Endodermal cell (in vitro differentiated cells): Measurements from ENCODE around the gene ITGB1BP1. TPM values are rescaled to one million over a fixed set of nuclear protein-coding genes. Genes with fewer than 3 reads are reported as not detected.

Experiments used
- DNase-seq: peaks from one replicate; pipeline ENCODE4 v3.0.0-alpha.2; 2017
- H3K27ac ChIP-seq: 2 replicates; pipeline ENCODE4 v1.5.1; 2013; ENCODE audit warnings: mild to moderate bottlenecking, low read depth, low read length, moderate library complexity
- H3K27me3 ChIP-seq: 2 replicates; pipeline ENCODE4 v1.6.1; 2013; ENCODE audit warnings: mild to moderate bottlenecking, low read length, moderate library complexity; ENCODE audit not compliant: insufficient read depth, control insufficient read depth, poor library complexity, severe bottlenecking
- H3K36me3 ChIP-seq: 2 replicates; pipeline ENCODE4 v1.7.0; 2013; ENCODE audit warnings: mild to moderate bottlenecking, low read length, moderate library complexity; ENCODE audit not compliant: control insufficient read depth, insufficient read depth
- H3K4me1 ChIP-seq: one replicate; pipeline ENCODE4 v1.7.0; 2013; ENCODE audit warnings: low read length; ENCODE audit not compliant: control insufficient read depth, insufficient read depth
- H3K4me3 ChIP-seq: 2 replicates; pipeline ENCODE4 v1.5.1; 2013; ENCODE audit warnings: mild to moderate bottlenecking, low read length, moderate library complexity
- H3K9ac ChIP-seq: 2 replicates; pipeline ENCODE4 v1.6.1; 2013; ENCODE audit warnings: mild to moderate bottlenecking, low read length, moderate library complexity; ENCODE audit not compliant: poor library complexity, severe bottlenecking; ENCODE audit errors: extremely low read depth
- H3K9me3 ChIP-seq: 2 replicates; pipeline ENCODE4 v1.6.1; 2013; ENCODE audit warnings: mild to moderate bottlenecking, low read length, moderate library complexity; ENCODE audit not compliant: control insufficient read depth
- H3K27ac Mint-ChIP-seq: 2 replicates; pipeline ENCODE4 v1.8.0; 2020; ENCODE audit warnings: mixed read lengths
- H3K27me3 Mint-ChIP-seq: 2 replicates; pipeline ENCODE4 v1.8.0; 2021; ENCODE audit warnings: mild to moderate bottlenecking, mixed read lengths; ENCODE audit not compliant: insufficient read depth
- H3K36me3 Mint-ChIP-seq: 2 replicates; pipeline ENCODE4 v1.8.0; 2020; ENCODE audit warnings: low read depth, mixed read lengths
- H3K4me1 Mint-ChIP-seq: 2 replicates; pipeline ENCODE4 v1.8.0; 2020; ENCODE audit warnings: mixed read lengths
- H3K4me3 Mint-ChIP-seq: 2 replicates; pipeline ENCODE4 v1.8.0; 2020; ENCODE audit warnings: mild to moderate bottlenecking, moderate library complexity, mixed read lengths
- H3K9me3 Mint-ChIP-seq: 2 replicates; pipeline ENCODE4 v1.8.0; 2020; ENCODE audit warnings: mild to moderate bottlenecking, mixed read lengths
- WGBS, 2 experiments: methylation state at CpG; one replicate each; pipeline versions ENCODE4 v1.1.5 to v1.1.7; 2013; ENCODE audit warnings: missing lambda C conversion rate in 2 of 2, mixed read lengths in 1 of 2; ENCODE audit not compliant: insufficient coverage in 1 of 2, insufficient read length in 1 of 2; 5-methylcytosine and 5-hydroxymethylcytosine counted together
- total RNA-seq, 2 donors: library from RNA; stranded (reverse); fragmentation: NEBNext Ultra II Directional in 1 of 2; extraction: Animal tissue kit (Norgen Biotek cat#: 25700) in 1 of 2; gene quantifications; 2 replicates in 1 of 2; 3 replicates in 1 of 2; pipeline ENCODE4 v1.2.1, GENCODE V29; 2021
- TF ChIP-seq, protein P1 (sequence below): fragments of 200-600 bp; sonication (generic); conservative IDR thresholded peaks from 2 replicates; pipeline ENCODE4 v1.5.0; 2021; ENCODE audit warnings: antibody characterized with exemption, mild to moderate bottlenecking

The ITGB1BP1 gene
- total RNA-seq, 2 donors from 2014 or later: 34.9 to 58.9 TPM

DNA sequence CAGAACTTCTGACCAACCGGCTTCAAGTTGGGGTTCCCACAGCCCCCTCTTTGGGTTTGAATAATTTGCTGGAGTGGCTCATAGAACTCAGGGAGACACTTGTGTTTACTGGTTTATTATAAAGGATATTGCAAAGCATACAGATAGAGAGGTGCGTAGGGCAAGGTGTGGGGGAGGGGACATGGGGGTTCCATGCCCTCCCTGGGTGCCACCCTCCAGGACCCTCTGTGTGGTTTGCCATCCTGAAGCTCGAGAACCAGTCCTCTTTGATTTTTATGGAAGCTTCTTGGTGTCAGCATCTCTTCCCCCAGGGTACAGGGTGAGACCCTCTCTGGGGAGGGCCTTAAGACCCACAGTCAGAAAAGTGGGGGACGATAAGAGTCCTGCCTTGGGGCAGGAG, 38.8 kb downstream of the ITGB1BP1 start:
- no peak overlapping the region for H3K4me3 ChIP-seq
- 89 to 100% methylated on average over 2 to 4 of the region's 4 CpGs for WGBS, 2 experiments
- no peaks in the 10 kb centered on the region for H3K9me3 ChIP-seq
- peaks cover 4% of the 10 kb centered on the region for H3K36me3 Mint-ChIP-seq
- TF ChIP-seq, protein P1, sequence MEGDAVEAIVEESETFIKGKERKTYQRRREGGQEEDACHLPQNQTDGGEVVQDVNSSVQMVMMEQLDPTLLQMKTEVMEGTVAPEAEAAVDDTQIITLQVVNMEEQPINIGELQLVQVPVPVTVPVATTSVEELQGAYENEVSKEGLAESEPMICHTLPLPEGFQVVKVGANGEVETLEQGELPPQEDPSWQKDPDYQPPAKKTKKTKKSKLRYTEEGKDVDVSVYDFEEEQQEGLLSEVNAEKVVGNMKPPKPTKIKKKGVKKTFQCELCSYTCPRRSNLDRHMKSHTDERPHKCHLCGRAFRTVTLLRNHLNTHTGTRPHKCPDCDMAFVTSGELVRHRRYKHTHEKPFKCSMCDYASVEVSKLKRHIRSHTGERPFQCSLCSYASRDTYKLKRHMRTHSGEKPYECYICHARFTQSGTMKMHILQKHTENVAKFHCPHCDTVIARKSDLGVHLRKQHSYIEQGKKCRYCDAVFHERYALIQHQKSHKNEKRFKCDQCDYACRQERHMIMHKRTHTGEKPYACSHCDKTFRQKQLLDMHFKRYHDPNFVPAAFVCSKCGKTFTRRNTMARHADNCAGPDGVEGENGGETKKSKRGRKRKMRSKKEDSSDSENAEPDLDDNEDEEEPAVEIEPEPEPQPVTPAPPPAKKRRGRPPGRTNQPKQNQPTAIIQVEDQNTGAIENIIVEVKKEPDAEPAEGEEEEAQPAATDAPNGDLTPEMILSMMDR: no peak
- DNase-seq: no peak
- H3K27me3 Mint-ChIP-seq: no peaks in the 10 kb centered on the region
- no peaks in the 10 kb centered on the region for H3K27me3 ChIP-seq
- no peak overlapping the region for H3K4me3 Mint-ChIP-seq
- H3K9me3 Mint-ChIP-seq: no peaks in the 10 kb centered on the region
- H3K4me1 Mint-ChIP-seq: peaks cover 17% of the 10 kb centered on the region
- H3K4me1 ChIP-seq: peaks cover 4% of the 10 kb centered on the region
- H3K9ac ChIP-seq: no peak overlapping the region
- no peak overlapping the region for H3K27ac Mint-ChIP-seq
- no peak overlapping the region for H3K27ac ChIP-seq
- H3K36me3 ChIP-seq: peaks cover 19% of the 10 kb centered on the region

DNA sequence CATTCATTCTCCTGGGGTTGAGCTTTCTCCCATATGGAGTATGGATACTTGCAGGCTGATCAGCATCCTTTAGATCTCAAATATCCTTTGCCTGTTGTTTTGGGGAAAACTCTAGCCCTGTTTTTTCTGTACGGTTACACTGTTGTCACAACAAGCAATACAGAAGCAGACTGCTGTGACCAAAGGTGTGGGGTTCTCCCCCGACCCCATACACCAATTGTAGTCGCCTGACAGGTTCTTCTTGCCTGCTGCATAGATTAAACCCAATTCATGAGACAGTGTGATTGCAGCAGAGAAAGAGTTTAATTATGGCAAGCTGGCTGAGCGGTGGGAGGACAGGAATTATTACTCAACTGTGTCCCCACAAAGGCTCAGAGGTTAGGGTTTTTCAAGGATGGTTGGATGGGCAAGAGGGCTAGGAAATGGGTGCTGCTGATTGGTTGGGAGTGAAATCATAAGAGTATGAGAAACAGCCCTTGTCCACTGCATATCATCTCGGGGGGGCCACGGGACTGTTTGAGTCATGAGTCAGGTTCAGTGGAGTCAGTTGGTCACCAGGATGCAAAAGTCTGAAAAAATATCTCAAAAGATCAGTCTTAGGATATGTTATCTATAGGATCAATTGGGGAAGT, 40.6 kb downstream of the ITGB1BP1 start:
- 91 to 100% methylated on average over 5 to 6 of the region's 6 CpGs for WGBS, 2 experiments
- Mint-ChIP-seq H3K27me3 (no peaks in the 10 kb centered on the region), H3K27ac (no peak overlapping the region), H3K4me1 (peaks cover 12% of the 10 kb centered on the region), H3K4me3 (no peak overlapping the region), H3K9me3 (no peaks in the 10 kb centered on the region), H3K36me3 (peaks cover 4% of the 10 kb centered on the region)
- Histone ChIP-seq H3K4me3 (no peak overlapping the region), H3K9me3 (no peaks in the 10 kb centered on the region), H3K4me1 (peaks cover 4% of the 10 kb centered on the region), H3K27me3 (no peaks in the 10 kb centered on the region), H3K9ac (no peak overlapping the region), H3K36me3 (peaks cover 15% of the 10 kb centered on the region), H3K27ac (no peak overlapping the region)
- peak; percentile 19 for DNase-seq
- TF ChIP-seq, protein P1: no peak

DNA sequence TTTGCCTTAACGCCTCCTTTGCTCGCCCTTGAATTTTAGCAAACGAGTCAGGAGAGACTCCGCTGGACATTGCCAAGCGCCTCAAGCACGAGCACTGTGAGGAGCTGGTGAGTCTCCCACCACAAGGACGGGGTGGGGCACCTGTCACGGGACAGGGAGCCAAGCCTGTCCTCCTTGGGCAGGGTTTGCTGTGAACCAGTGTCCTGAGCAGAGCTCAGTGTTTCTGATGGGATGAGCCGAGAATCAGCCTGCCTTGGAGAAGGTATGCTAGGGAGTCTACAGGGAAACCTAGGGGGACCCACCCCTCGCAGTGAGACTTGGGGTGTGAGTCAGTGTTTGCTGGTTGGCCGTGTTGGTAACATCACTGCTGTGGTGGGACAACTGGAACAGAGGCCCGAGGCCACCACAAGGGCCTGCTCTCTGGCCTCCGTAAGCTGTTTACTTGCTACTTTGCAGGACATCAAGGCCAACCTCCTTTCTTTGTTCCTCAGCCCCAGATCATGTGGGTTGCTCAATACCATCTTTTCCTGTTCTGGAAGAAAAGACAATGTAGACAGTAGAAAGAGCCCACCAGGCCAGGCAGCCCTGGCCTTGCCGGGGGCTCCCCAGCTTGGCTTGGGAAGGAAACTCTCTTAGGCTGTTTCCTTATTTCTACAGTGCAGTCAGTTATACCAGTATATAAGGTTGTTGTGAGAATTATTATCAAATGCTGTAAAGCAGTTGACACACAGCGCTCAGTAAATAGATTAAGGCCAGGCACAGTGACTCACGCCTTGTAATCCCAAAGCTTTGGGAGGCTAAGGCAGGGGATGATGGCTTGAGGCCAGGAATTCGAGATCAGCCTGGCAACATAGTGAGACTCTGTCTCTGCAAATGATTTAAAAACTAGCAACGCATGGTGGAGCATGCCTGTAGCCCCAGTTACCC, 42.4 kb downstream of the ITGB1BP1 start:
- Histone ChIP-seq H3K4me3 (no peak overlapping the region), H3K9me3 (no peaks in the 10 kb centered on the region), H3K36me3 (peaks cover 9% of the 10 kb centered on the region), H3K9ac (no peak overlapping the region), H3K27ac (no peak overlapping the region), H3K4me1 (peaks cover 4% of the 10 kb centered on the region), H3K27me3 (no peaks in the 10 kb centered on the region)
- Mint-ChIP-seq H3K9me3 (no peaks in the 10 kb centered on the region), H3K27me3 (no peaks in the 10 kb centered on the region), H3K36me3 (peaks cover 4% of the 10 kb centered on the region), H3K4me1 (peaks cover 12% of the 10 kb centered on the region), H3K27ac (peak overlapping the region; percentile 83), H3K4me3 (no peak overlapping the region)
- WGBS, 2 experiments: 90 to 96% methylated on average over 14 to 18 of the region's 18 CpGs
- DNase-seq: peak; percentile 43
- TF ChIP-seq, protein P1: peak; percentile 10
